Measurements from ENCODE around the gene PURB.

PURB gene

DNA sequence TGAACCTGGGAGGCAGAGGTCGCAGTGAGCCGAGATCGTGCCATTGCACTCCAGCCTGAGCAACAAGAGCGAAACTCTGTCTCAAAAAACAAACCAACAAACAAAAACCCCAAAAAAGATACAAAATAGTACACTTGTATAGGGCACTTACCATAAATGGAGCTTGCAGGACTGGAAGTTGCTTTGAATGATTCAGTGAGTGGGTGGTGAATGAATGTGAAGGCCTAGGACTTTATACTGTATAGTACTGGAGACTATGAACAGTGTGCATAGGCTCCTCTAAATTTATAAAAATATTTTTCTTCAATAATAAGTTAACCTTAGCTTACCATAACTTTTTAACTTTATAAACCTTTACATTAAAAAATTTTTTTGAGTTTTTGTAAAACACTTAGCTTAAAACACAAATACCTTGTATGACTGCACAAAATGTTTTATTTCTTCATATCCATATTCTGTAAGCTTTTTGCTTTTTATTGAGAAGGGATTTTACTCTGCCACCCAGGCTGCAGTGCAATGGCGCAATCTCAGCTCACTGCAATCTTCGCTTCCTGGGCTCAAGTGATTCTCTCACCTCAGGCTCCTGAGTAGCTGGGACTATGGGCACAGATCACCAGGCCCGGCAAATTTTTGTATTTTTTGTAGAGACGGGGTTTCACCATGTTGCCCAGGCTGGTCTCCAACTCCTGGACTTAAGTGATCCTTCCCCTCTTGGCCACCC is 30.5 kb downstream of the PURB start:
- peaks cover 4% of the 10 kb centered on the region; the same call in 1 of the 2 replicates for H3F3A ChIP-seq (ENCODE audit: insufficient read depth, low read length)
- H3K9me2 ChIP-seq (replicated peaks; ENCODE audit: insufficient read depth, low read length), result no peaks in the 10 kb centered on the region
- no peaks in the 10 kb centered on the region for H3K9me3 ChIP-seq (replicated peaks; ENCODE audit: insufficient read depth, low read length)
- no peak overlapping the region for H3K9ac ChIP-seq (ENCODE audit: low read length)
- H3K4me2 ChIP-seq (ENCODE audit: low read depth, low read length), result no peak overlapping the region
- H4K20me1 ChIP-seq (ENCODE audit: insufficient read depth, low read length), result no peaks in the 10 kb centered on the region
- no peaks in the 10 kb centered on the region for H3K36me3 ChIP-seq (replicated peaks; ENCODE audit: insufficient read depth, low read length)
- TF ChIP-seq EZH2 (optimal IDR thresholded peaks at IDR 0.05; ENCODE audit: low read depth, low read length) (no peak), EZH2phosphoT487 (IDR thresholded peaks at IDR 0.05; ENCODE audit: low read length) (no peak)
- TF ChIP-seq, protein P1, sequence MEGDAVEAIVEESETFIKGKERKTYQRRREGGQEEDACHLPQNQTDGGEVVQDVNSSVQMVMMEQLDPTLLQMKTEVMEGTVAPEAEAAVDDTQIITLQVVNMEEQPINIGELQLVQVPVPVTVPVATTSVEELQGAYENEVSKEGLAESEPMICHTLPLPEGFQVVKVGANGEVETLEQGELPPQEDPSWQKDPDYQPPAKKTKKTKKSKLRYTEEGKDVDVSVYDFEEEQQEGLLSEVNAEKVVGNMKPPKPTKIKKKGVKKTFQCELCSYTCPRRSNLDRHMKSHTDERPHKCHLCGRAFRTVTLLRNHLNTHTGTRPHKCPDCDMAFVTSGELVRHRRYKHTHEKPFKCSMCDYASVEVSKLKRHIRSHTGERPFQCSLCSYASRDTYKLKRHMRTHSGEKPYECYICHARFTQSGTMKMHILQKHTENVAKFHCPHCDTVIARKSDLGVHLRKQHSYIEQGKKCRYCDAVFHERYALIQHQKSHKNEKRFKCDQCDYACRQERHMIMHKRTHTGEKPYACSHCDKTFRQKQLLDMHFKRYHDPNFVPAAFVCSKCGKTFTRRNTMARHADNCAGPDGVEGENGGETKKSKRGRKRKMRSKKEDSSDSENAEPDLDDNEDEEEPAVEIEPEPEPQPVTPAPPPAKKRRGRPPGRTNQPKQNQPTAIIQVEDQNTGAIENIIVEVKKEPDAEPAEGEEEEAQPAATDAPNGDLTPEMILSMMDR (IDR thresholded peaks at IDR 0.05; ENCODE audit: low read length), result no peak
- H3K27me3 ChIP-seq (replicated peaks; ENCODE audit: insufficient read depth, low read length), result no peaks in the 10 kb centered on the region
- H3K4me1 ChIP-seq (ENCODE audit: low read length), result peaks cover 11% of the 10 kb centered on the region; the same call in 1 of the 2 replicates
- no peak overlapping the region for H3K4me3 ChIP-seq (ENCODE audit: low read length)
- H3K27ac ChIP-seq (ENCODE audit: low read length), result no peak overlapping the region
- H3K79me2 ChIP-seq (ENCODE audit: low read length), result no peaks in the 10 kb centered on the region
- no peak for DNase-seq
- no peak overlapping the region for H2AFZ ChIP-seq (ENCODE audit: low read length)

DNA sequence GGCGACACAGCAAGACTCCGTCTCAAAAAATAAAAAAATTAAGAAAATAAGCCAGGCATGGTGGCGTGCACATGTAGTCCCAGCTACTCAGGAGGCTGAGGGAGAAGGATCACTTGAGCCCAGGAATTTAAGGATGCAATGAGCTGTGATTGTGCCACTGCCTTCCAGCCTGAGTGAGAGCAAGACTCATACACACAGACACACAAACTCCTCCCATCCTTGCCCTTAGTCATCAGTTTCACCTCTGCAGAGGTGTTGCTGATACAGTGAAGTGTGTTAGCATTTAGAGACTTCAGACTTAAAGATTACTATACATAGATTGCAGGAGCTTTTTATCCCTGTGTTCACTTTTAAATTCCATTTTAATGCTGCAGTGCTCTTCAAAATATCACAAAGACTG is 31.9 kb downstream of the PURB start:
- no peak overlapping the region for H3K9ac ChIP-seq (ENCODE audit: low read length)
- H3K9me2 ChIP-seq (replicated peaks; ENCODE audit: insufficient read depth, low read length), result no peaks in the 10 kb centered on the region
- H3K9me3 ChIP-seq (replicated peaks; ENCODE audit: insufficient read depth, low read length), result no peaks in the 10 kb centered on the region
- no peak overlapping the region for H3K27ac ChIP-seq (ENCODE audit: low read length)
- H3K79me2 ChIP-seq (ENCODE audit: low read length), result no peaks in the 10 kb centered on the region
- no peak overlapping the region for H2AFZ ChIP-seq (ENCODE audit: low read length)
- no peaks in the 10 kb centered on the region for H3K36me3 ChIP-seq (replicated peaks; ENCODE audit: insufficient read depth, low read length)
- peak overlapping the region; percentile 33; the same call in 1 of the 2 replicates for H3K4me2 ChIP-seq (ENCODE audit: low read depth, low read length)
- H3F3A ChIP-seq (ENCODE audit: insufficient read depth, low read length), result peaks cover 12% of the 10 kb centered on the region; the same call in 1 of the 2 replicates
- DNase-seq, result peak; percentile 73
- H3K27me3 ChIP-seq (replicated peaks; ENCODE audit: insufficient read depth, low read length), result no peaks in the 10 kb centered on the region
- H4K20me1 ChIP-seq (ENCODE audit: insufficient read depth, low read length), result no peaks in the 10 kb centered on the region
- no peak for TF ChIP-seq EZH2phosphoT487 (IDR thresholded peaks at IDR 0.05; ENCODE audit: low read length)
- no peak overlapping the region for H3K4me3 ChIP-seq (ENCODE audit: low read length)
- peaks cover 11% of the 10 kb centered on the region; the same call in 1 of the 2 replicates for H3K4me1 ChIP-seq (ENCODE audit: low read length)

DNA sequence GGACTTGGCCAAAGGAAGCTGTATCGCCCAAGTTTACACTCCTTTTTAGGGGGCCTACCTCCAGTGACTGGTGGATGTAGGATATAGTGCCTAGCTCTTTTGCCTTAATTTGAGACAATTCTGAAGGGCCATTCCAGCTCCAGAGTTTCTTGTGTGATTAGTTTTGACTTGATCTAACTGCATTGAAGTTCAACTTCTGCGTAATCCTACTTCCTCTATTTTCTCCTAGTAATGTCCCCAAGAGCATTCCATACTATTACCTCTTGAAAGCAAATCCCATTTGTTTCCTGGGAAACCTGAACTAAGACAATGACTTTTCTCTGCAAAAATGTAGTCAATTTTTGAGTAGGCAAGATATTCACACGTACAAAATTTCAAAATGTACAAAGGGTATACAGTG is 32.7 kb downstream of the PURB start:
- no peak for DNase-seq
- Histone ChIP-seq H3K36me3 (replicated peaks; ENCODE audit: insufficient read depth, low read length) (no peaks in the 10 kb centered on the region), H3K4me3 (ENCODE audit: low read length) (no peak overlapping the region), H3F3A (ENCODE audit: insufficient read depth, low read length) (peaks cover 13% of the 10 kb centered on the region), H4K20me1 (ENCODE audit: insufficient read depth, low read length) (no peaks in the 10 kb centered on the region), H3K4me1 (ENCODE audit: low read length) (peaks cover 8% of the 10 kb centered on the region; the same call in 1 of the 2 replicates), H3K27ac (ENCODE audit: low read length) (no peak overlapping the region), H2AFZ (ENCODE audit: low read length) (no peak overlapping the region), H3K4me2 (ENCODE audit: low read depth, low read length) (no peak overlapping the region), H3K79me2 (ENCODE audit: low read length) (peaks cover under 1% of the 10 kb centered on the region), H3K9me2 (replicated peaks; ENCODE audit: insufficient read depth, low read length) (no peaks in the 10 kb centered on the region), H3K9me3 (replicated peaks; ENCODE audit: insufficient read depth, low read length) (no peaks in the 10 kb centered on the region), H3K27me3 (replicated peaks; ENCODE audit: insufficient read depth, low read length) (no peaks in the 10 kb centered on the region), H3K9ac (ENCODE audit: low read length) (no peak overlapping the region)
- no peak for TF ChIP-seq EZH2 (optimal IDR thresholded peaks at IDR 0.05; ENCODE audit: low read depth, low read length)
- TF ChIP-seq, protein P1 (IDR thresholded peaks at IDR 0.05; ENCODE audit: low read length), result no peak
- TF ChIP-seq EZH2phosphoT487 (IDR thresholded peaks at IDR 0.05; ENCODE audit: low read length), result no peak
